ENCODE data around the gene TMEM37.

The TMEM37 gene

GRCh38 chr2:119461811-119462210 is 30.2 kb downstream of the TMEM37 start:
- no peak for DNase-seq (ENCODE audit: low read depth)

- no peak for DNase-seq (ENCODE audit: low read depth)
Observed at GRCh38 chr2:119462574-119462973, 30.9 kb downstream of the TMEM37 start.

GRCh38 chr2:119463136-119463535 is 31.5 kb downstream of the TMEM37 start:
- no peak for DNase-seq (ENCODE audit: low read depth)

- no peak for DNase-seq (ENCODE audit: low read depth)
Observed at GRCh38 chr2:119463990-119464389, 32.3 kb downstream of the TMEM37 start.

GRCh38 chr2:119464981-119465380 is 33.3 kb downstream of the TMEM37 start:
- no peak for DNase-seq (ENCODE audit: low read depth)

GRCh38 chr2:119465687-119466086 is 34.0 kb downstream of the TMEM37 start:
- DNase-seq (ENCODE audit: low read depth): no peak

GRCh38 chr2:119466373-119466772 is 34.7 kb downstream of the TMEM37 start:
- DNase-seq (ENCODE audit: low read depth): no peak

- DNase-seq (ENCODE audit: low read depth): peak; percentile 48
Observed at GRCh38 chr2:119468154-119468955, 36.7 kb downstream of the TMEM37 start.

GRCh38 chr2:119469131-119469530 is 37.5 kb downstream of the TMEM37 start:
- DNase-seq (ENCODE audit: low read depth): no peak

- DNase-seq (ENCODE audit: low read depth): no peak
Observed at GRCh38 chr2:119469661-119470297, 38.1 kb downstream of the TMEM37 start.

GRCh38 chr2:119472749-119473148 is 41.1 kb downstream of the TMEM37 start:
- no peak for DNase-seq (ENCODE audit: low read depth)

- no peak for DNase-seq (ENCODE audit: low read depth)
Observed at GRCh38 chr2:119473621-119474370, 42.1 kb downstream of the TMEM37 start.

GRCh38 chr2:119474371-119475224 is 42.9 kb downstream of the TMEM37 start:
- DNase-seq (ENCODE audit: low read depth): no peak

GRCh38 chr2:119475225-119475856 is 43.7 kb downstream of the TMEM37 start:
- DNase-seq (ENCODE audit: low read depth): no peak

GRCh38 chr2:119475857-119476244 is 44.2 kb downstream of the TMEM37 start:
- no peak for DNase-seq (ENCODE audit: low read depth)

GRCh38 chr2:119476301-119477112 is 44.9 kb downstream of the TMEM37 start:
- DNase-seq (ENCODE audit: low read depth): peak; percentile 58

GRCh38 chr2:119477113-119477505 is 45.5 kb downstream of the TMEM37 start:
- DNase-seq (ENCODE audit: low read depth): no peak

GRCh38 chr2:119478188-119478977 is 46.7 kb downstream of the TMEM37 start:
- DNase-seq (ENCODE audit: low read depth): no peak

GRCh38 chr2:119478978-119479295 is 47.3 kb downstream of the TMEM37 start:
- DNase-seq (ENCODE audit: low read depth): no peak

- DNase-seq (ENCODE audit: low read depth): no peak
Observed at GRCh38 chr2:119480184-119480583, 48.5 kb downstream of the TMEM37 start.

All from iris pigment epithelial cell (primary cell).